Activated CD4-positive, alpha-beta T cell treated with anti-CD3 and anti-CD28 coated beads for 4 hours (primary cell): Measurements from ENCODE around the gene OTULIN.
A peak's percentile ranks its signal among the peaks of the same experiment; 100 is the strongest.

Experiments
- DNase-seq, 2 donors: peaks; one replicate each; pipeline ENCODE4 v3.0.0-alpha.2; 2020

Gene OTULIN

DNA sequence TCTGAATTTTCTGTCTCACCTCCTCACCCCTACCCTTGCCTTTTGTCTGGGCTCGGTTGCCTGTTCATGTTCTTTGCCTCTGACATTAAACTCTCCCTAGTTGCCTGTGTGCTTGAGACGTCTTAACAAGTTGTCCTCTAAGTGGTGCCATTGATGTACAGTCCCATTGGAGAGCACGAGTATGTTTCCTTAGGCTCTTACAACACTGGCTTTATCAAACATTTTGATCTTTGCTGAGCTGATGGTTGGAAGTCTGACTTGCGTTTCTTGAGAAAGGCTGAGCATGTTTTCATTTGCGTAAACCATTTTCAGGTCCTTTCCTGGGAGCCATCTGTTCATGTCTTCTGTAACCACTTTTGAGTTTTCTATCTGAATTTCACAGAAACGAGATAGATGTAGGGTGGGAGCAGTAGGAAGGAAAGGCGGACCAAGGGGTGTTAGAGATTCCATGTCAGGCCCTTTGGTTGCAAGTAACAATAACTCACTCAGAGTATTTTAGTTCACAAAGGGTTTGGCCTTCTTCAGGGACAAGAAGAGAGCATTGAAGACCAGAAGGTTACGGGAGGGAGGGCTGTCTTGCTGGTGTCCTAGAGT is 35.4 kb downstream of the OTULIN start:
- no peak for DNase-seq

DNA sequence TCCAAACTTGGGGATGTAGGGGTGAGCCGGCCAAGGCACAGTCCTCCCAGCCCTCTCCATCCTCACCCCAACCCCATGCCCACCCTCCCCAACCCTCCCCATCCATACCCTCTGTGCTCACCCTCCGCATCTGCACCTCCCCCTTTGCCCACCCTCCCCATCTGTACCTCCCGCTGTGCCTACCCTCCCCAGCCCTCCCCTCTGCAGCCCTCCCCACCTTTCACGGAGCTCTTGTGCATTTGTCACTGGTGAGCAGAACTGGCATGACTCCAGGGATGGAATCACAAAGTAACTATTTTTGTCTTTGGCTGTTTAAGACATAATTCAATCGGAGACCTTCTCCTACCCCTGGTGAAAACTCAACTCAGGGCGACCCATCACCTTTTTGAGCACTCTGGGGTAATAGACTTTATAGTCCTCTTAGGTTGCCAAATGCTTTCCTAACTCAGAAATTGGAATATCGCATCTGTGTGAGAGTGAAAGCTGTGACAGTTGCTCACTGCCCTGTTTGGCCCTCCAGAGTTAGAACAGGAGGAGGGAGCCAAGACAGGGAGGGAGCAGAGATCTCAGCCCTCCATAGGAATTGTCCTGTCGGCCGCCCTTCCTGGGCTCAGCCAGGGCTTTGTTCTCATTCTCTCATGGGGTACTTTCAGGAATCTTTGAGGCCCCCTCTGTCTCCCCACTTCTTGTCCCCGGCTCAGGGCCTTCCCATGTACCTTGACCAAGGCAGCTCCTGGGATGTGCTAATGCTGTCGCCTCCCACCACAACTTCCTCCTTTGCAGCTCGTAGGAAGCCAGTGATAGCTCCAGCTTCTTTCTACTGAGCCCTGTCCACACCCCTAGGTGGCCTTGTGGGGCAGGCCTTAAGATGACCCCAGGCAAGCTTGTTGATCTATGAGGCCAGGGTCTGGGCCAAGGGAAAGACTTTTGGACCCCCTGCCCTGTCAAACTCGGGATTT is 36.2 kb downstream of the OTULIN start:
- DNase-seq, result no peak

GRCh38 chr5:14701556-14701955 is 37.0 kb downstream of the OTULIN start:
- DNase-seq, result no peak

DNA sequence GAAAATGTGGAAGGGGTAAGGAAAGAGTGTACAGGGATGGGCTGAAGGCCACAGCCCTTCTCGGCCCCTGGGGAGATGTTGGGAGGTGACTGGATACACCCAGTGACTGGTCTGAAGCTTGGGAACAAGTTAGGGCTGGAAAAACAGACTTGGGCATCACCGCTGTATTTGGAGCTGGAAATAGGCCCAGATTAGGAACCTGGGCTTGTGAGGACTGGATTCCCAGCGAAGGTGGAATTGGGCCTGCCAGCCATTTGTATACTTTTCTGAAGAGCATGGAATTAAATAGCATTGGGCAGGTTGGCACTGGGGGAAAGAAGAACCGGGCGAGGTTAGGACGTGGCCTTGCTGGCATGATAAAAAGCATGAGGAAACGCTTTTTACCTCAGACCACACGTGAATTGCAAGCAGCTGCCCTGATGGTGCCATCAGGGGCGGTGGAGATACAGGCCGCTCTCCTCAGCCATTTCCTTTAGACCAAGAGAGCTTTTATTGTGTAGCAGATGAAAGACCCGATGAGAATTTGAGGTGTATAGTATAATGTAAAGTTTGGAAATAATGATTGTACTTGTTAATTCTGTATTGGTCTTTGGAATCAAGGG is 37.8 kb downstream of the OTULIN start:
- DNase-seq, result no peak

- DNase-seq, result no peak
Measured at GRCh38 chr5:14705556-14705955, 41.0 kb downstream of the OTULIN start.

GRCh38 chr5:14706615-14707021 is 42.1 kb downstream of the OTULIN start:
- DNase-seq, result peak; percentile 29 to 34

DNA sequence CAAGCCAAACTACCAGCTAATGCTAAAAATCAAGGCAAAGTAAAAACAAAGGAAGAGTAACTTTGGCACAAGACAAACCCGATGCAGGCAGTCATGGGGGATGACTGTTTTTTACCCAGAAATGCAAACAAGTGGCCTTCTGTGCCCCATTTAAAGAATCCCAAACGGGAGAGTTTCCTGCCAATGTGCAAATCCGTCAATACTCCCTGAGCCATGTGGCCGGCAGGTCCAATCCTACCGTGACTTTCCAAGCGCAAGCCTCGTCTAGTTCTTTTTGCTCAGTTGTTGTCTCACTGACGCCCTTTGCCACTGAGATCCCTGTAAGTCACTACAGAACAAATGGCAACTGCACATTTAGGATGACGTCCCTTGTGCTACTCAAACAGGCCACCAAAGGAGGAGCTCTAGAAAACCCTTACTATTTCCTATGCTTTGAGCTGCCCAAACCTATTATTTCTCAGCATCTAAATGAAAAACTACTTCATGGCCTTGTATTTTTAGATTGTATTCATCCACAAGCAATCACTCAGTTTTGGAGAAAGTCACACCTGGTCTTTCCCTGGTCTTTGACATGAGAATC is 43.4 kb downstream of the OTULIN start:
- no peak for DNase-seq

DNA sequence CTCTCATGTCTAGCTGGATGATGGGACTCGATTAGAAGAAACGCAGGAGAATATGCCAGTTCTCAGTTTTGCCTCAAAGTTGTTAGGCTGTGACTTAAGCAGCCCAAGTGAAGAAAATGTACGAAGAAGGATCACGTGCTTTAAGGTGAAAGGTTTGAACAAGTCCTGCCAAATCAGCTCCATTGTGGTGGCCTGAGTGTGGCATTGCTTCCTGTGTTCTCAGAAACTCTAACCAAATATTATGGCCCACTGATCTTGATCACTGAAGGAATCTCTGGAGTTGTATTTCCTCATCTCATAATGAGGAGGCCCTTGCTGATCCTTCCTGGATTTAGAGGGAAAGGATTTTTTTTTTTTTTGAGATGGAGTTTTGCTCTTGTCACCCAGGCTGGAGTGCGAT is 44.0 kb downstream of the OTULIN start:
- no peak for DNase-seq

- no peak for DNase-seq
Measured at GRCh38 chr5:14710313-14710994, 45.9 kb downstream of the OTULIN start.

DNA sequence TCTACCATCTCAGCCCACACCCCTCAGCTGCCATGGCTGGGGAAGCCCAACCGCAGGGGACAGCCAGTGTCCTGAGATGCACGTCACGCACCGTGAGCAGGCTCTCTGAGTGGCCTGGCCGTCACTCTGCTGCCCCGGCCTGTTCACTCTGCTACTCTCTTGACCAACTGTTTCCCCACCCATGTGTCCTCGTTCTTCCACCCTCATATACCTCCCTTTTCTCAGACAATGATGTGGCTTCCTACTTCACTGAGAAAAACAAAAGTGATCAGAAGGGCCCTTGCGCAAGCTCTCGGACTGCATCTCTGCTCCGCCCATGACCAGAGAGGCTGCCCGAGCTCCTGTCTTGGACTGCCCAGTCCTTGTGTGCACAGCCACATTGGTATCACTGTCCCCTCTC is 47.6 kb downstream of the OTULIN start:
- DNase-seq, result no peak

- no peak for DNase-seq
Measured at GRCh38 chr5:14712666-14713065, 48.1 kb downstream of the OTULIN start.

- no peak for DNase-seq
Measured at GRCh38 chr5:14713476-14714390, 49.2 kb downstream of the OTULIN start.

GRCh38 chr5:14714706-14715105 is 50.2 kb downstream of the OTULIN start:
- no peak for DNase-seq

GRCh38 chr5:14715481-14715880 is 51.0 kb downstream of the OTULIN start:
- no peak for DNase-seq

DNA sequence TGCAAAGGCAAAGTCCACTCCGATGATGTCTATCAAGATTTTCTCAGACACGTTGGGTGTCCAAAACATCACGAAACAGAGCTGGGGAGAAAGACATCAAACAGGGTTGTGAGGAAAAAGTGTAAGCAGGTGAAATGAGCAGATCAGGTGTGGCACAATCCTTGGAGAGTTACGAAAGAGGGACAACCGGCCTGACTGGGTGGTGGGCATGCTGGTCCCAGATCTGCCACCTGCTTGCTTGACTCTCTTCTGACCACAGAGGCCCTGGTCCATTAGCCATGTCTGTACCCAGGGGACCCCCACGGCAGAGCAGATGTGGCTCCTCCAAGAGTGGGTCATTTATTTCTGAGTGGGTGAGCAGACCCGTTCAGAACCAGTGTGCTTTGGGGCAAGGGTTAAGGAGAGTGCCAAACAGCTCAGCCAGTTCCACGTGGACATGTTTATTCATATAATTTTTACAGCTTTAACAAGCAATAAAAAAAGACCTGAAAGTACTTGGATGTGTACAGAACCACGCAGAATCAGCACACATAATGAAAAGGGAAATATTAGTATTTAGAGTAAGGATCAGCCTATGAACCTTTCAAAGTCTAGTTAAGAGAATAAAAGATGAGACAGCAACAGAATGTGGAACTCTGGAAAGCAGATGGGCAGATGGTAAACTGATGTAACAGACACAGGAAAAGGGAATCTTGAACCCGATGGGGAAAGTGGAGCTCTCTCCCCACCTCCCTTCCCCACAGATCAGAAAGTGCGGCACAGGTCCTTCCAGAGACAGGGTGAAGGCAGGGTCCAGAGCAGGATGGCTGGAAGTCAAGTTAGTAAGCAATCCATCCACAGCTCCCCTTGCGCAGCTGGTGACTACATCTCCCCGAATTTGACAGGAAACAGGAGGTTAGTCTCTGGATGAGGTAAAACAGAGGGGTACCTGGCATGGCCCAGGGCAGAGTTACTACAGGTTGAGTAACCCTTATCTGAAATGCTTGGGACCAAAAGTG is 52.5 kb downstream of the OTULIN start:
- DNase-seq, result no peak

DNA sequence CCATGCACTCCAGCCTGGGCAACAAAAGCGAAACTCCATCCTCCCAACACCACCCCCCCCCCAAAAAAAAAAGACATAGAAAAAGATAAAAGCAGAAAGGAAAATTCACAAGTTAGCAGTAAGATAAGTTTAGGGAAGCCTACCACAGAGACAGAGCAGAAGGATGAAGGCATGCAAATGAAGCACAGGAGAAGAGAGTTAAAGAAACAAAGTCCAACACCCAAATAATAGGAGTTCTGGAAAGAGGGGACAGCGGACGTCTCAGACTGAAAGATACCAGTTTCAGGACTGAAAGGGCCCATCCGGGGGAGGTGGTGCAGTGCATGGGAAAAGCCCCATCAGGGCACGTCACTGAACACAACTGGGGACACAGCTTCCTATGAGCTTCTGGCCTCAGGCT is 54.3 kb downstream of the OTULIN start:
- no peak for DNase-seq

DNA sequence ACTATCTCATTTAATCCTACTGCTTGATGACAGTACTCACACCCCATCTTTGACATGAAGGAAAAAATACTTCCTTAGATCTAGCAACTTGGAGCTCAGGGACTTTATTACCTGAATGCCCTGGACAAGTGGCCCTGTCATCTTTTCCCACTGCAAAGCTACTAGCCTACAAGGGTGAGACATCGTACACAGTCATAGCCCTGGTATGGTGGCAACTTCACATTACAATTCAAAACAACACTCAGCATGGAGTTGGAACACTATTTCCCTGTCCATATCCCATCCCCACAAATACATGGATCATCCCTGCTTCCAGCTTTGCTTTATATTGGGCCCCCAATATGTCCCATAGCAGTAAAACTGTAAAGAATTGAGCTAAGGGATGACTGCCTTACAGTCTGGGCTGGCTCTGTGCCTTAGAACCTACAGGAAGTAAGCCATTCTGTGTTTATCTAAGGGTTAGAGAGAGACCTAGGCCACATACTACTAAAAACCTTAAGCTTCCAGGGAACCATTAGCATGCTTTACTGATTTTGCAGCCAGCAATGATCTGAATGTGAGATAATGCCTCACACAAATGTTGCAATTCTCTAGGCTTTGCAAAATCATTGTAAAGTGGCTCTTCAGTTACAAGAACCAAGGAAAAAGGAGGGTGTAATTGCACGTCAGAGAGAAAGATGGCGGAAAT is 55.9 kb downstream of the OTULIN start:
- no peak for DNase-seq

- DNase-seq, result no peak
Measured at GRCh38 chr5:14721990-14722656, 57.6 kb downstream of the OTULIN start.

GRCh38 chr5:14722923-14723322 is 58.4 kb downstream of the OTULIN start:
- DNase-seq, result no peak
